Liver (tissue), 2 donors: ENCODE results near the gene TMEM212.

Experiments used
- YY1 ChIP-seq: IDR thresholded peaks from 2 replicates; pipeline ENCODE4 v1.6.1; 2016; ENCODE audit warnings: antibody characterized with exemption, mild to moderate bottlenecking
- TF ChIP-seq, protein P1 (sequence below): fragments of 150-350 bp; IDR thresholded peaks from 2 replicates; pipeline ENCODE4 v1.5.1; 2017; ENCODE audit warnings: improper control_type of control experiment, low read depth, low read length; ENCODE audit not compliant: missing input control
- donor health status: healthy.

DNA sequence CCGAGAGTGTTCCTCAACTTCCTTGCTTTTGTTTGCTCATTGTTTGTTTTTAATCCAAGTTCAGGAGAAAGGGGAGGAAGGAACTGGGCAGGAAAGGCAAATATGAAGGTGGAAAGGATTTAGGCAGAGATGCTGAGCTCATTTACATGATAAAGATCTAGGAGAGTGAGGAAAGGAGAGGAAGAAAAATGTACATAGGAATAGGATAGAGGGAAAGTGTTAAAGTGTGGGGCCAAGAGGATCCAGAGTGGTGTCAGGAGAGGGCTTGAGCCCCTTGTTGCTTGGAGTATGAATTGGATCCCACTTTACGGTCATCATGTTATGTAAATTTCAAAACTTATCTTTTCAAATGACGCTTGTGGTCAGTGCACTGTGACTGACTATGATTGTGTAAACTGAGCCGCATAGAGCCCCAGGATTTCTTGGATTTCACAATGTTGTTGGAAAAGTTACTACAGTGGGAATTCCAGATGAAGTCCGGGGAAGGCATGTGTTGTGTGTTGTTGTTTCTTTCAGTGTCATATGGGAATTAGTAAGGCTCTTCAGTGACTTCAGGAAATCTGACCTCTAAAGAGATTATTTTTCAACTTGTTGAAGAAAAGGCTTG lies 17.8 kb upstream of the TMEM212 start:
- TF ChIP-seq YY1, result no peak
- TF ChIP-seq, protein P1, sequence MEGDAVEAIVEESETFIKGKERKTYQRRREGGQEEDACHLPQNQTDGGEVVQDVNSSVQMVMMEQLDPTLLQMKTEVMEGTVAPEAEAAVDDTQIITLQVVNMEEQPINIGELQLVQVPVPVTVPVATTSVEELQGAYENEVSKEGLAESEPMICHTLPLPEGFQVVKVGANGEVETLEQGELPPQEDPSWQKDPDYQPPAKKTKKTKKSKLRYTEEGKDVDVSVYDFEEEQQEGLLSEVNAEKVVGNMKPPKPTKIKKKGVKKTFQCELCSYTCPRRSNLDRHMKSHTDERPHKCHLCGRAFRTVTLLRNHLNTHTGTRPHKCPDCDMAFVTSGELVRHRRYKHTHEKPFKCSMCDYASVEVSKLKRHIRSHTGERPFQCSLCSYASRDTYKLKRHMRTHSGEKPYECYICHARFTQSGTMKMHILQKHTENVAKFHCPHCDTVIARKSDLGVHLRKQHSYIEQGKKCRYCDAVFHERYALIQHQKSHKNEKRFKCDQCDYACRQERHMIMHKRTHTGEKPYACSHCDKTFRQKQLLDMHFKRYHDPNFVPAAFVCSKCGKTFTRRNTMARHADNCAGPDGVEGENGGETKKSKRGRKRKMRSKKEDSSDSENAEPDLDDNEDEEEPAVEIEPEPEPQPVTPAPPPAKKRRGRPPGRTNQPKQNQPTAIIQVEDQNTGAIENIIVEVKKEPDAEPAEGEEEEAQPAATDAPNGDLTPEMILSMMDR, result no peak
